CD14-positive monocyte (primary cell): ENCODE data around the gene LOXL3. TPM values are rescaled to one million over a fixed set of nuclear protein-coding genes. Genes with fewer than 3 reads are reported as not detected.

ENCODE experiments used
- DNase-seq, 3 donors: peaks; one replicate each; pipeline ENCODE4 v3.0.0-alpha.2; 2011 to 2022
- H2AFZ ChIP-seq: 2 replicates; pipeline ENCODE4 v1.6.0; 2012; ENCODE audit warnings: mild to moderate bottlenecking, low read depth, low read length, inconsistent platforms; ENCODE audit not compliant: insufficient read depth, poor library complexity, severe bottlenecking
- H3K27ac ChIP-seq, 2 donors: 1 replicate in 1 of 2; 2 replicates in 1 of 2; pipeline ENCODE4 v1.5.1; 2012 to 2013; ENCODE audit warnings: low read length in 2 of 2, control low read depth in 1 of 2, inconsistent platforms in 1 of 2, low read depth in 1 of 2, mild to moderate bottlenecking in 1 of 2
- H3K27me3 ChIP-seq, 2 donors: one replicate each; pipeline versions ENCODE4 v1.6.0 to v1.6.1; 2011 to 2013; ENCODE audit warnings: low read length in 2 of 2; ENCODE audit not compliant: control insufficient read depth in 2 of 2, insufficient read depth in 2 of 2
- H3K36me3 ChIP-seq, 2 donors: replicated peaks in 1 of 2; 1 replicate in 1 of 2; 2 replicates in 1 of 2; pipeline versions ENCODE4 v1.5.1 to v1.6.1; 2012 to 2013; ENCODE audit warnings: low read length in 2 of 2, control low read depth in 1 of 2, inconsistent platforms in 1 of 2, mild to moderate bottlenecking in 1 of 2; ENCODE audit not compliant: insufficient read depth in 2 of 2, control insufficient read depth in 1 of 2
- H3K4me1 ChIP-seq, 2 donors: 1 replicate in 1 of 2; 2 replicates in 1 of 2; pipeline versions ENCODE4 v1.5.1 to v1.6.1; 2012 to 2013; ENCODE audit warnings: low read length in 2 of 2, control low read depth in 1 of 2, inconsistent platforms in 1 of 2, mild to moderate bottlenecking in 1 of 2, moderate library complexity in 1 of 2; ENCODE audit not compliant: insufficient read depth in 2 of 2, control insufficient read depth in 1 of 2
- H3K4me2 ChIP-seq: replicated peaks from 2 replicates; pipeline ENCODE3; 2012; ENCODE audit warnings: low read length, moderate library complexity, mild to moderate bottlenecking; ENCODE audit not compliant: poor library complexity, severe bottlenecking; ENCODE audit errors: extremely low read depth
- H3K4me3 ChIP-seq, 3 experiments: fragments of 200-600 bp in 1 of 3; sonication (generic) in 1 of 3; replicated peaks in 1 of 3; 1 replicate in 2 of 3; 2 replicates in 1 of 3; pipeline ENCODE4 v1.5.1; 2011 to 2013; ENCODE audit warnings: low read length in 3 of 3, mild to moderate bottlenecking in 3 of 3, control low read depth in 2 of 3, low read depth in 2 of 3, inconsistent platforms in 1 of 3, moderate library complexity in 1 of 3
- H3K79me2 ChIP-seq: 2 replicates; pipeline ENCODE4 v1.6.0; 2012; ENCODE audit warnings: mild to moderate bottlenecking, control low read depth, inconsistent platforms, low read length, moderate library complexity; ENCODE audit not compliant: insufficient read depth
- H3K9ac ChIP-seq: 2 replicates; pipeline ENCODE4 v1.6.0; 2017; ENCODE audit warnings: low read length, mild to moderate bottlenecking; ENCODE audit not compliant: insufficient read depth, poor library complexity, severe bottlenecking
- H3K9me3 ChIP-seq, 2 donors: replicated peaks in 1 of 2; 1 replicate in 1 of 2; 2 replicates in 1 of 2; pipeline versions ENCODE4 v1.5.1 to v1.6.1; 2012 to 2013; ENCODE audit warnings: low read length in 2 of 2, control low read depth in 1 of 2; ENCODE audit not compliant: control insufficient read depth in 1 of 2, insufficient read depth in 1 of 2
- H4K20me1 ChIP-seq: 2 replicates; pipeline ENCODE4 v1.6.0; 2012; ENCODE audit warnings: mild to moderate bottlenecking, low read length, control low read depth, moderate library complexity; ENCODE audit not compliant: insufficient read depth
- H3K27ac Mint-ChIP-seq, 7 donors: one replicate each; pipeline ENCODE4 v1.8.0; 2020; ENCODE audit warnings: mild to moderate bottlenecking in 7 of 7, mixed read lengths in 7 of 7, moderate library complexity in 6 of 7, inconsistent platforms in 2 of 7
- H3K27me3 Mint-ChIP-seq, 3 donors: one replicate each; pipeline ENCODE4 v1.8.0; 2021 to 2022; ENCODE audit warnings: low read depth in 3 of 3, mild to moderate bottlenecking in 3 of 3, mixed read lengths in 3 of 3, moderate library complexity in 3 of 3, inconsistent platforms in 1 of 3
- H3K36me3 Mint-ChIP-seq, 2 donors: one replicate each; pipeline ENCODE4 v1.8.0; 2020; ENCODE audit warnings: mixed read lengths in 2 of 2, inconsistent platforms in 1 of 2, mild to moderate bottlenecking in 1 of 2
- H3K4me1 Mint-ChIP-seq: one replicate; pipeline ENCODE4 v1.8.0; 2020; ENCODE audit warnings: mild to moderate bottlenecking, mixed read lengths
- H3K4me3 Mint-ChIP-seq, 2 donors: one replicate each; pipeline ENCODE4 v1.8.0; 2020; ENCODE audit warnings: mild to moderate bottlenecking in 2 of 2, mixed read lengths in 2 of 2, moderate library complexity in 1 of 2
- H3K9me3 Mint-ChIP-seq, 7 donors: one replicate each; pipeline ENCODE4 v1.8.0; 2020 to 2022; ENCODE audit warnings: mixed read lengths in 7 of 7, mild to moderate bottlenecking in 6 of 7, moderate library complexity in 6 of 7, inconsistent platforms in 2 of 7
- CTCF ChIP-seq: fragments of 200-600 bp; IDR thresholded peaks from one replicate; pipeline ENCODE4 v1.8.0; 2022; ENCODE audit warnings: antibody characterized with exemption, mild to moderate bottlenecking
- WGBS: methylation state at CpG from one replicate; pipeline ENCODE4 v1.1.5; 2013; ENCODE audit warnings: missing lambda C conversion rate; ENCODE audit not compliant: insufficient coverage; 5-methylcytosine and 5-hydroxymethylcytosine counted together
- intact Hi-C, 2 donors: fragments of 100-400 bp; cut with micrococcal nuclease; formaldehyde crosslinking; loops; one replicate each; pipeline versions ENCODE4 v1.15.0 to v1.15.1; 2023
- polyA plus RNA-seq, 3 donors: library from polyadenylated mRNA; depleted of rRNA in 1 of 3; unstranded in 2 of 3; stranded (reverse) in 1 of 3; fragments of 300-500 nt in 2 of 3; fragments of >200 nt in 1 of 3; fragmentation: Illumina TruSeq in 2 of 3; gene quantifications; 1 replicate in 2 of 3; 2 replicates in 1 of 3; pipeline ENCODE4 v1.2.3, GENCODE V29; 2012 to 2021

LOXL3 gene
- polyA plus RNA-seq, 3 donors: 18.2 to 35.0 (median 18.5) TPM

GRCh38 chr2:74526649-74527230, 27.0 kb downstream of the LOXL3 start:
- H3K27ac ChIP-seq: peak overlapping the region; percentile 34 to 59
- intact Hi-C loops: loop anchor here (5.0 kb wide), 2 partner anchors 44 to 69 kb away; partner anchors contain the start of genes INO80B (in 2 of the 2), WBP1 (in 2 of the 2), CCDC142 (in 1 of the 2) and TTC31 (in 1 of the 2)
- peaks cover 29% of the 10 kb centered on the region for H3K79me2 ChIP-seq
- Mint-ChIP-seq H3K36me3 (peaks cover 24 to 37% of the 10 kb centered on the region in 2 donors), H3K27me3 (peaks cover 6 to 12% (median 11%) of the 10 kb centered on the region in 3 donors), H3K27ac (peak overlapping the region; percentile 76 to 91 (median 84)), H3K4me3 (peak overlapping the region in 1 of 2 donors; percentile 52), H3K4me1 (peaks cover 38% of the 10 kb centered on the region), H3K9me3 (peaks cover 0 to 8% (median 0%) of the 10 kb centered on the region in 7 donors)
- H3K9ac ChIP-seq: no peak overlapping the region
- WGBS: 98% methylated on average over 5 of the region's 11 CpGs
- peaks cover 28 to 45% of the 10 kb centered on the region in 2 donors for H3K4me1 ChIP-seq
- H3K4me2 ChIP-seq: no peak overlapping the region
- no peak for DNase-seq
- H3K4me3 ChIP-seq: no peak overlapping the region
- no peaks in the 10 kb centered on the region for H3K9me3 ChIP-seq
- H2AFZ ChIP-seq: no peak overlapping the region
- TF ChIP-seq CTCF: no peak
- no peaks in the 10 kb centered on the region for H3K27me3 ChIP-seq
- H4K20me1 ChIP-seq: peaks cover 26% of the 10 kb centered on the region
- H3K36me3 ChIP-seq: peaks cover 17 to 25% of the 10 kb centered on the region in 2 donors

GRCh38 chr2:74525717-74526648, 27.8 kb downstream of the LOXL3 start, which contains the start of gene DQX1:
TSS of gene DQX1 (minus strand) at chr2:74526231. CDS start at chr2:74525729, 502 bp downstream.
- Mint-ChIP-seq H3K27me3 (peaks cover 13 to 18% (median 17%) of the 10 kb centered on the region in 3 donors), H3K4me1 (peaks cover 32% of the 10 kb centered on the region), H3K4me3 (peak within 1 kb of the TSS in 1 of 2 donors; percentile 52), H3K27ac (peak within 1 kb of the TSS; percentile 76 to 91 (median 84)), H3K36me3 (peaks cover 24 to 37% of the 10 kb centered on the region in 2 donors), H3K9me3 (peaks cover 0 to 10% (median 0%) of the 10 kb centered on the region in 7 donors)
- 63% methylated on average over 2 of the region's 11 CpGs for WGBS
- H3K36me3 ChIP-seq: peaks cover 17 to 25% of the 10 kb centered on the region in 2 donors
- intact Hi-C loops: loop anchor here (5.0 kb wide), 2 partner anchors 44 to 69 kb away; partner anchors contain the start of genes INO80B (in 2 of the 2), WBP1 (in 2 of the 2), CCDC142 (in 1 of the 2) and TTC31 (in 1 of the 2)
- H3K9ac ChIP-seq: no peak within 1 kb of the TSS
- no peaks in the 10 kb centered on the region for H3K9me3 ChIP-seq
- H3K27me3 ChIP-seq: peaks cover 0 to 2% of the 10 kb centered on the region in 2 donors
- TF ChIP-seq CTCF: no peak
- no peak within 1 kb of the TSS for H3K4me2 ChIP-seq
- peak within 1 kb of the TSS; percentile 34 to 59 for H3K27ac ChIP-seq
- H2AFZ ChIP-seq: no peak within 1 kb of the TSS
- DNase-seq: peak; percentile 75 to 91 (median 78)
- no peak within 1 kb of the TSS for H3K4me3 ChIP-seq
- peaks cover 29% of the 10 kb centered on the region for H3K79me2 ChIP-seq
- peaks cover 26% of the 10 kb centered on the region for H4K20me1 ChIP-seq
- H3K4me1 ChIP-seq: peaks cover 22 to 37% of the 10 kb centered on the region in 2 donors
